AG08396 (cell line): ENCODE measurements around the gene CCNB1.
A peak's percentile ranks its signal among the peaks of the same experiment; 100 is the strongest.
"Not testable (repeated sequence)": the region's sequence is repeated elsewhere in the genome, so short reads cannot be mapped to it uniquely, and the experiment has no call there.

Experiments
- DNase-seq: peaks from one replicate; pipeline ENCODE4 v3.0.0; 2012; ENCODE audit warnings: low spot score, mixed read lengths

CCNB1 gene

DNA sequence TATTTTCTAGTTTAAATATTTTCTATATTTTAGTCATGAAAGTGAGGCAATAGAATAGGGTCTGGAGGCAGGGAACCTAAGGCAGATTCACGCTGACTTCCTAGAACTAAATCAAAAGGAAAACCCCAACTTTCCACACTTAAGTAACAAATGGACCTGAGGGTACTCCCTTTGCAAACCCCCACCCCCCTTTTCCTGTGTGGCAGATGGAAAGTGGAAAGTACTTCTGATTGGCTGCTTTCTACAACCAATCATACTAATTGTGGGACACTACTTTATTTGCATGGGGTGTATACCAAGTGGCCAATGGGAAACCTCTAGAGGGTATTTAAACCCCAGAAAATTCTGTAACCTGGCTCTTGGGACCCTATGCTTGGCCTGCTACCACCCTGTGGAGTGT, 17.7 kb downstream of the CCNB1 start:
- DNase-seq, result no peak

DNA sequence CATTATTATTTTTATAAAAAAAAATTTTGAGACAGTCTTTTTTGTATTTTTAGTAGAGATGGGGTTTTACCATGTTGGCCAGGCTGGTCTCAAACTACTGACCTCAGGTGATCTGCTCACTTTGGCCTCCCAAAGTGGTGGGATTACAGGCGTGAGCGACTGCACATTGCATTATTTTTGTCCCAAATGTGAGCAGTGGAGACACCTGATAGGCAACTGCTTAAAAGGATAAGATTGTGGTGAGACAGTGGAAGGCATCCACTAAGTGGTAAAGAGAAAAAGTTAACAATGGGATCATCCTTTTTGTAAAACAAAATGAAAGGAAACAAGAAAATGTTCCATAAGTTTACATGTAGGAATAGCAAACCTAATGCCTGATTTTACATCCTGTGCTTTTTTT, 20.4 kb downstream of the CCNB1 start:
- no peak for DNase-seq

DNA sequence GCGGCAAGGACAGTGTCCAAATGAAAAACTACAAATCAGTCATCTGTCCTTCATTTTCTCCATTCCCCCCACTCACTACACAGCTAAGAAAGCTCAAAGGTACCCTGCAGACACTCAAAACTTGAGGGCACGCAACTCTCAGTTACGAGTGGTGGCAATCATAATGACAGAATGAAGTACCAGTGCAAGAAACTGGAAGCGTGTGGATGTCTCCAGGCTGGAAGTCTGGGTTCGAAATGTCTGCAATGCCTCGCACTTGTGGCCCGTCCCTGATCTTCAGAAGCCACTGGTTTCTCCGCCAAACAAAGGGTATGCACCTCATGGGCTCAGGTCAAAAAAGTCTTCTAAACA, 21.8 kb downstream of the CCNB1 start:
- DNase-seq, result no peak

- DNase-seq, result peak; percentile 94
Measured at GRCh38 chr5:69189162-69190086, 22.5 kb downstream of the CCNB1 start, which contains the start of gene CENPH. Gene CENPH (plus strand): TSS chr5:69189583. CDS start chr5:69189635, 52 bp downstream.

GRCh38 chr5:69202497-69202896, 35.5 kb downstream of the CCNB1 start:
- no peak for DNase-seq

DNA sequence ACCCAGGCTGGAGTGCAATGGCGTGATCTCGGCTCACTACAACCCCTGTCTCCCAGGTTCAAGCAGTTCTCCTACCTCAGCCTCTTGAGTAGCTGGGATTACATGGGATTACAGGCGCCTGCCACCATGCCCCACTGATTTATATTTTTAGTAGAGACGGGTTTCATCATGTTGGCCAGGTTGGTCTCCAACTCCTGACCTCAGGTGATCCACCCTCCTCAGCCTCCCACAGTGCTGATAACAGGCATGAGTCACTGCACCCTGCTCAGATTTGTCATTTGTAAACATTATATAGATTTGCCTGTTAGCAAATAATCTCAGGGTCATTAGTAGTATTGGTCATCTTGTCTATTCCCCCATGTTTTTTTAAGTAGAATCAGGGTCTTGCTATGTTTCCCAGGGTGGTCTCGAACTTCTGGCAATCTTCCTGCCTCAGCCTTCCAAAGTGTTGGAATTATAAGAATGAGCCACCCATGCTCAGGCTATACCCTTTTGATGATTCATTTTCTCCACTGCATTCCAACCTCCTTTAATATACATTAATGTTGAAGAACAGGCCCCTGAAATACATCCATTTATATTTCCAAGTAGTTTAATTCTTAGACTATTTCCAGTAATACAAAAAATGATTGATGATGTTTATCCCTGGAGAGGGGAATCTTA, 39.7 kb downstream of the CCNB1 start:
- no peak for DNase-seq

DNA sequence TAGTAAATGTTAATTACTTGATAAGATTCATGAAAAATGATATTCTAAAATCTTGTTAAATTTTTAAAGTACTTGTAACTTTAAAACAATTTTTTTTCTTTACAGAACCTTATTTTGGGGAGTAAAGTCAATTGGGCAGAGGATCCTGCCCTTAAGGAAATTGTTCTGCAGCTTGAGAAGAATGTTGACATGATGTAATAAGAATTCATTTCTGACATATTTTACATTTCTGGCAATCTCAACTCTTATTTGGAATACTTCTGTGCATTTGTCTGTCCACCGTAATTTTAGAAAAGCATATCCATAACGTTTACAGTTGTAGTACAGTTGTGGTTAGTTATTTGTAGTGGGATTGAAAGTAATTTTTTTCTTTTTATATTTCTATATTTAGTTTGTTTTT, 42.7 kb downstream of the CCNB1 start:
- peak; percentile 8 for DNase-seq

DNA sequence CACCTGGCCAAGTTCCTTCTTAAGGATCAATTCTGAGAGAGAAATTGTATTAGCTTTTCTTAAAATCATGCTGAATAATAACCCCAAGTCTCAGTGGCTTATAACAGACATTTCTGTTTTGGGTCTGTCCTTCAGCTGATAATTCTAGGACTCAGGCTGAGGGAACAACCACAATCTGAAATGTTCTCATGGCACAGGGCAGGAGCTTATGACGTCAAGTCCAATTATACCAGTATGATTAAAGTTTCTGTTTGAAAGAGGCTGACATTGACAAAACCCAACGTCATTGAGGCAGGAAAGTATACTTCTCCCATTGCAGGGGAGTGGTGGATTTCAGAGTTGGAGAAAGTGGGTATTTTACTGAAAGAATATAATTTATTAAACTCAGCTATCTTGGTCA, 44.2 kb downstream of the CCNB1 start:
- DNase-seq, result no peak

GRCh38 chr5:69212022-69212421, 45.1 kb downstream of the CCNB1 start:
- DNase-seq, result no peak

- peak; percentile 31 for DNase-seq
Measured at GRCh38 chr5:69213513-69214215, 46.7 kb downstream of the CCNB1 start.

DNA sequence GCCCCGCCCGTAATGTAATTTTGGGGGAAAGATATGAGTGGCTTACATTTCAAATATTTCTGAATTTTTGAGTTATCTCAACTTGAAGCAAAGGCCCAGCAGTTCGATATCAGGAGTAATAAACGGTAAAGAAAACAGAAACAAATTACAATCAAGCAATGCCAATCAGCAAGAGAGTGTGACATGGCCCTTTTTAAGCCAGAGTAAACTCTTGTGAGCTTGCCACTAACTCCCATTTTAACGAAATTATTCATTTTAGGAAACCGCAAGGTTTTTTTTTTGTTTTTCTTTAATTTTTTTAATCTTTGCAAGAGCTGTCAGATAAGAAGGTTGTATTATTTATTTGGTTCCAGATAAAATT, 50.2 kb downstream of the CCNB1 start:
- no peak for DNase-seq

DNA sequence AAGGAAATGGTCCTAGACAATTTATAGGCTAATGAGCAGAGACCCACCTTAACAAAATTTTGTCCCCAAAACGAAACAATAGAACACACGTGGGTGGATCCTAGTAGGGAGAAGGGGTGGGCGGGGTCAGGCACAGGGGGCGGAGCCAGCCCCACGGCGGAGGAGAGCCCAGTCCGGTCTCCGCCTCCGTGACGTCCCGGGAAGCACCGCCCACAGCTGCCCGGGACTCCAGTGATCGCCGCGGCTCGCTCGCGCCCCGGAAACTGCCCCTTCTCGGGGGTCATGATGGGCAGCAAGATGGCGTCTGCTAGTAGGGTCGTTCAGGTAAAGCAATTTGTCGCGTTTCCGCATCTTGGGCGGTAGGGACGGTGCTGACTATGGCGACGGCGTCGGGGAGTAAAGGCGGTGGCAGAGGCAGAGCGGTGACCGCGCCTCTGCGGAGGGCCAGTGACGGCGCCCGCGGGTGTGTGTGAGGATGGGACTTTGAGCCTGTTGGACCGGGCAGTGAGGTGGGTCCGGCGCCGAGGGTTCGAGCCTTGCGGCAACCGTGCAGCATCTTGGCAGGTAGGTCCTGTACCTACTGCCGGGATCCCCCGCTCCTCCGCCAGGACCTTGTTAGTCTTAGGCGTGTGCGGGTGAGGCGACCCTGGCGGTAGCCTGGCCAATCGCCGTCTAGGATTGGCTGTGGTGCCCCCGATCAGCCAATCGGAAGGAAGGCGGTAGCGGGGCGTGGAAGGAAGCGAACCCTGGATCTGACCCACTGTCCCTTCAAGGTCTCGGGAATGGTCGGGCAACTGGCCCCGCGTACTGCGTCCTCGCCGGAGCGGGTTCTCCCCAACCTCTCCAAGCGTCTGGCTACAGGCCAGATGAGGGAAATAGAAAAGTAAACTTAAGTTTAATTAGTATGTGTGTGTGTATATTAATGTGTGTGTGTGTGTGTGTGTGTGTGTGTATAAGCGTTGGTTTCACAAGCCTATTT, 50.9 kb downstream of the CCNB1 start:
- DNase-seq, result peak; percentile 98

DNA sequence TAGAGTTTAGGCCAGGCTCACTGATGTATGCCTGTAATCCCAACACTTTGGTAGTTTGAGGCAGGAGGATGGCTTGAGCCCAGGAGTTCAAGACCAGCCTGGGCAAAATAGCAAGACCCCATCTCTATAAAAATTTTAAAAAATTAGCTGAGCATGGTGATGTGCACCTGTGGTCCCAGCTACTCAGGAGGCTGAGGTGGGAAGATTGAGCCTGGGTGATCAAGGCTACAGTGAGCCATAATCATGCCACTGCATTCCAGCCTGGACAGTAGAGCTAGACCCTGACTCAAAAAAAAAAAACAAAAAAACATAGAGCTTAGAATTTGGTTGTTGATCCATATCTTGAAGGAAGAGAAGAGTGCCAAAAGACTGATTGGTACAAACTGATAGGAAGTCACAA, 53.0 kb downstream of the CCNB1 start:
- DNase-seq, result no peak

- not testable (repeated sequence) for DNase-seq
Measured at GRCh38 chr5:69220371-69220770, 53.4 kb downstream of the CCNB1 start.

- DNase-seq, result not testable (repeated sequence)
Measured at GRCh38 chr5:69220833-69221232, 53.9 kb downstream of the CCNB1 start.

DNA sequence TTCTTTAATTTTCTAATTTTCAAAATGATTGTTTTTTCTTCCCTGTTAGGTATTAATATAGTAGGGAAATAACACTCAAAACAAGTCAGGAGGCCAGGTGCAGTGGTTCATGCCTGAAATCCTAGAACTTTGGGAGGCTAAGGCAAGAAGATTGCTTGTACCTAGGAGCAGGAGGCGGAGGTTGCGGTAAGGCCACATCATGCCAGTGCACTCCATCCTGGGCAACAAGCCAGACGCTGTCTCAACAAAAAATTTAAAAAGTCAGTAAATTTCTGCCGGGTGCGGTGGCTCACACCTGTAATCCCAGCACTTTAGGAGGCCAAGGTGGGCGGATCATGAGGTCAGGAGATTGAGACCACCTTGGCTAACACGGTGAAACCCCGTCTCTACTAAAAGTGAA, 57.6 kb downstream of the CCNB1 start:
- DNase-seq, result no peak

DNA sequence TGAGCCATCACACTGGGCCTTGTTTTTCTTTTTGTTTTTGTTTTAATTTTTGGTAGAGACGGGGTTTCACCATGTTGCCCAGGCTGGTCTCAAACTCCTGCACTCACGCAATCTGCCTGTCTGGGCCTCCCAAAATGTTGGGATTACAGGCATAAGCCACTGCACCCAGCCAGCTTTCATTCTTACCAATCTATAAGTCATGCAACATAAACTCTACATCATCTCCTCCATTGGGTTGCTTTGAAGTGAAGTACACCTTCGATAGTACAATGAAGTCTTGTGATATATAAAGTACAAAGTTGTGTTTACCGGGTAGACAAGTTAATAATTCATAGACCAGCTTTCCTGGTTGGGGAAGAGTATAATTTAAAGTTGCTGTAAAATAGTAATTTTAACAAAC, 58.9 kb downstream of the CCNB1 start:
- no peak for DNase-seq
